ENCODE measurements around the gene UBXN2A. TPM values are rescaled to one million over a fixed set of nuclear protein-coding genes. Genes with fewer than 3 reads are reported as not detected.

The UBXN2A gene
- total and polyA plus RNA-seq, 2 of the 8 experiments (the other 6 are each of a cell fraction or from before 2014, with no cell fraction given) = 3.6 to 20.4 TPM

GRCh38 chr2:23939987-23940717 lies at the start of gene UBXN2A (continued):
- TF ChIP-seq YY1 (IDR thresholded peaks at IDR 0.05; ENCODE audit: low read depth, low read length) (peak; percentile 95), MAX (IDR thresholded peaks at IDR 0.05) (0 out of 2 replicates have a peak, but pooled peaks have one; percentile 17), CREB1 (IDR thresholded peaks at IDR 0.05) (no peak; the same call in 1 of the 2 replicates), CHD2 (IDR thresholded peaks at IDR 0.05; ENCODE audit: low read length) (no peak), EGR1 (IDR thresholded peaks at IDR 0.05; ENCODE audit: borderline replicate concordance, low read depth, low read length) (no peak), HDAC6 (IDR thresholded peaks at IDR 0.05; ENCODE audit: low read depth, low read length) (no peak), RXRA (IDR thresholded peaks at IDR 0.05; ENCODE audit: insufficient read depth, low read depth, low read length) (no peak), TAF7 (optimal IDR thresholded peaks at IDR 0.05; ENCODE audit: borderline replicate concordance, low read depth, low read length) (peak; percentile 76), TBP (IDR thresholded peaks at IDR 0.05; ENCODE audit: low read depth, low read length) (peak; percentile 71; the same call in 1 of the 2 replicates), NANOG (IDR thresholded peaks at IDR 0.05; ENCODE audit: insufficient read depth, low read depth, low read length, poor library complexity, severe bottlenecking) (no peak), CEBPB (IDR thresholded peaks at IDR 0.05; ENCODE audit: low read depth, low read length) (no peak), EP300 (IDR thresholded peaks at IDR 0.05; ENCODE audit: borderline replicate concordance in 1 of 2, low read depth in 2 of 2, low read length in 2 of 2) (no peak), ASH2L (IDR thresholded peaks at IDR 0.05; ENCODE audit: low read length) (no peak), POLR2AphosphoS5 (IDR thresholded peaks at IDR 0.05; ENCODE audit: low read depth, low read length) (peak; percentile 90), ATF2 (IDR thresholded peaks at IDR 0.05; ENCODE audit: low read length) (no peak), JUN (IDR thresholded peaks at IDR 0.05; ENCODE audit: low read depth, low read length) (no peak), TAF1 (IDR thresholded peaks at IDR 0.05; ENCODE audit: low read depth, low read length) (peak; percentile 95), CBX8 (IDR thresholded peaks at IDR 0.05; ENCODE audit: borderline replicate concordance, low read depth, low read length) (no peak), RBBP5 (IDR thresholded peaks at IDR 0.05; ENCODE audit: borderline replicate concordance, low read depth, low read length) (peak; percentile 95; the same call in 1 of the 2 replicates), POLR2A (IDR thresholded peaks at IDR 0.05; ENCODE audit: control extremely low read depth in 1 of 2, low read depth in 2 of 2, low read length in 2 of 2) (peak; percentile 90 to 92), E2F6 (IDR thresholded peaks at IDR 0.05) (peak; percentile 29; the same call in 1 of the 2 replicates), SP1 (IDR thresholded peaks at IDR 0.05; ENCODE audit: low read depth, low read length) (no peak), CBX5 (IDR thresholded peaks at IDR 0.05; ENCODE audit: low read depth, low read length) (no peak)

All from H1 (cell line).